22Rv1 (cell line): ENCODE data around the gene NIPA2.

Experiments used
- H3K27ac ChIP-seq: fragments of 450-650 bp; 2 replicates; pipeline ENCODE4 v1.5.1; 2017
- ZFX ChIP-seq: fragments of 450-650 bp; IDR thresholded peaks from 2 replicates; pipeline ENCODE4 v1.6.1; 2017; ENCODE audit warnings: antibody characterized with exemption, borderline replicate concordance
- TF ChIP-seq, protein P1 (sequence below): fragments of 450-650 bp; IDR thresholded peaks from 2 replicates; pipeline ENCODE4 v1.5.1; 2017; ENCODE audit warnings: mild to moderate bottlenecking

The NIPA2 gene

DNA sequence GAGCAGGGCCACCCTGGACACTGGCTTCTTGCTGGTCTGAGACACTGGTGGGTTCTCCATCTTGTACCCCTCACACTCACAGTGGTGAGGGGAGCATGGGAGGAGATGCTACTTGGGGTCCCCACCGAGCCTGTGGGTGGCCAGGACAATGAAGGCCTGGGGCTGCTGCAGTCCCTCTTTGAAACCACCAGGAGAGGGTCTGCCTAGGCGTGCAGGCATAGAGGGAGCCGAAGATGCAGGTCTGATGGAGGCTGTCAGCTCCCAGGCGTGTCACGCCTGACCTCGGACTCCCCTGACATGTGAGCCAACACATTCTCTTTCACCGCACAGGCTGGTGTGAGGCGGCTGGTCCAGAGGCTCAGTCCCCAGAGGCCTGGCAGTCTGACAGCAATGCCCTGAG is 39.1 kb downstream of the NIPA2 start:
- no peak for TF ChIP-seq ZFX
- TF ChIP-seq, protein P1, sequence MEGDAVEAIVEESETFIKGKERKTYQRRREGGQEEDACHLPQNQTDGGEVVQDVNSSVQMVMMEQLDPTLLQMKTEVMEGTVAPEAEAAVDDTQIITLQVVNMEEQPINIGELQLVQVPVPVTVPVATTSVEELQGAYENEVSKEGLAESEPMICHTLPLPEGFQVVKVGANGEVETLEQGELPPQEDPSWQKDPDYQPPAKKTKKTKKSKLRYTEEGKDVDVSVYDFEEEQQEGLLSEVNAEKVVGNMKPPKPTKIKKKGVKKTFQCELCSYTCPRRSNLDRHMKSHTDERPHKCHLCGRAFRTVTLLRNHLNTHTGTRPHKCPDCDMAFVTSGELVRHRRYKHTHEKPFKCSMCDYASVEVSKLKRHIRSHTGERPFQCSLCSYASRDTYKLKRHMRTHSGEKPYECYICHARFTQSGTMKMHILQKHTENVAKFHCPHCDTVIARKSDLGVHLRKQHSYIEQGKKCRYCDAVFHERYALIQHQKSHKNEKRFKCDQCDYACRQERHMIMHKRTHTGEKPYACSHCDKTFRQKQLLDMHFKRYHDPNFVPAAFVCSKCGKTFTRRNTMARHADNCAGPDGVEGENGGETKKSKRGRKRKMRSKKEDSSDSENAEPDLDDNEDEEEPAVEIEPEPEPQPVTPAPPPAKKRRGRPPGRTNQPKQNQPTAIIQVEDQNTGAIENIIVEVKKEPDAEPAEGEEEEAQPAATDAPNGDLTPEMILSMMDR = no peak
- H3K27ac ChIP-seq = no peak overlapping the region

DNA sequence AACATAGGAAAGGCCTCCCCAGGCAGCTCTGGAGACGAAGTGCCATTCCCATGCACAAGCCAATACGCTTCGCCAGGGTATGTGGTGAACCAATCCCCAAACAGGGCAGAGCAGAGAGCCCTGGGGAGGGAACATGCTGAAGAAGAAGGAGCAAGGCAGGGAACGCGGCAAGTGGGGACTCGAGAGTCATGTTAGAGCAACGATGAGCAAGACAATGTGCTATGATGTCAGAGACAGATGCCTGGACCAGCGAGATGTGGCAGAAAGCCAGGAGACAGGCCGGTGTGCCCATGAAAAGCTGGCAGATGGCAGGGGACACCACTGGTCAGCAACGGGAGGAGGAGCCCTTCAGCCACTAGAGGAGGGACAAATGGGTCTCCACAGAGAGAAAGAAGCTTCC is 39.6 kb downstream of the NIPA2 start:
- no peak for TF ChIP-seq ZFX
- TF ChIP-seq, protein P1 = no peak
- no peak overlapping the region for H3K27ac ChIP-seq

DNA sequence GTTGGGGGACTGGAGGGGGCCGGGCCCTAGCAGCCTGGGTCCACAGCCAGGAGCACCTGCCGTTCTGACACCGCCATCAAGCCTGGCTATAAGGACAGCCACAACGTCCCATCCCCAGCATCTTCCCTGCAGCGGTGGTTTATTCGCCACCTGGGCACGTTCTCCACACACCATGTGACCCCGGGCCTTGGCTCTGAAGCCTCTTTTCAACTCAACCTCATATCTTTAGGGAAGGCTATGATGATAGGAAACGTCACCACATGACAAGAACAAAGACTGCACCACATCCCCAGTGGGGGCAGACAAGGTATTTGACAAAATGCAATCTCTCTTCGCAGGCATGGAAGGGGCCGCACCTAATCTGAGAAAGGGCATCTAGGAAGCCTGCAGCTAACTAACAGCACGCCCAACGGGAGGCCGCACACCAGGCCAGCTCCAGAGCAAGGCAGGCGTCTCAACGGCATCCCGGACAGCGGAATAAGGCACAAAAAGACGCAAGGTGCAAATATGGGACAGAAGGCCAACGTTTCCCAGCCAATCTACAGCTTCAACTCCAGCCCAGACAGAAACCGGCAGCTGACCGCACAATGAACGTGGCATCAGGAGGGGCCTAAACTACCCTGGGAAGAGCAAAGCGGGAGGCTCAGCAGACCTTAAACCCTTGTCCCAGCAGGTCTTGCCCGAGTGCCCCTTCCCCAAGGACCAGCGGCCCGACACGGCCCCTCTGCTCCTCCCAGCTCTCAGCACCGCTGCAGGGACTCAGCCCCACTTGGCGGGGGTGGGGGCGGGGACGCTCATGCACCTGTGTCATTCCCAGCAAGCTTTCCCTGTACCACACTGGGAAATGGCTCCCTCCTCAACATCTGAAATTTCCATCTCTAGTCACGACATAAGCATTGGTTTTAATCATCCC is 41.9 kb downstream of the NIPA2 start:
- H3K27ac ChIP-seq = no peak overlapping the region

DNA sequence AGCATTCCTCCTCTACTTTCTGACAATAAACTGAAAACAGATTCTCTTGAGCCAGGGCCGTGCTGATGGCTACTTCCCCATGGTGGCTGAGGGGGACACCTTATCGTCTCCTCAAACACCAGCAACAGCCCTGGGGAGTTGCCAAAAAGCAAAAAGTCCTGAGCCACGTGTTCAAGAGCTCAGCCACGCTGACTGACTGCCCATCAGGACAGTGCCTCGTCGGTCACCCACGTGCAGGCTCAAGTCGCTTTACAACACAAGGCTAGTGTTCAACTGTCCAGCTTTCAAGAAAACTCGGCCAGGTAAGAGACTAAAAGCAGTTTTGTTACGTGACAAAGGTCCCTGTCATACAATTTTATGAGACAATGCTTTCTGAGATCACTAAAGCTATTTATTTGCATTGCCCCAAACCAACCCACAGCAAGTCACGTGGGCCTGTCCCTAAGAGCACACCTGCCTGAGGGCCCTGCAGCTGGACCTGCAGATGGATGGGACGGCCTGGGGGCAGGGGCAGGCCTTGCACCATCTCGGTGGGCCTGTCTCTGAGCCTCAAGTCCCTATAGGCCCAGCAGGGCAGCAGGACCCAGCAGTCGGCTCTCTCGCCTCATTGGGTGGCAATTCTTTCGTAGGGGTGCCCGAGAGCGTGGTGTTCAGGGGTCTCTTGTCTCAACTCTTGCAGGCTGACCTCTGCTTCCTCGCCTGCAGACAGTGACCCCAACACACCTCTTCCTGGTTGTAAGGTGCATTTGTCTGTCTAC is 42.7 kb downstream of the NIPA2 start:
- TF ChIP-seq, protein P1 = no peak
- no peak for TF ChIP-seq ZFX
- H3K27ac ChIP-seq = no peak overlapping the region

More for the DNA sequence above, 41.9 kb downstream of the NIPA2 start:
- no peak for TF ChIP-seq ZFX
- TF ChIP-seq, protein P1 = no peak

DNA sequence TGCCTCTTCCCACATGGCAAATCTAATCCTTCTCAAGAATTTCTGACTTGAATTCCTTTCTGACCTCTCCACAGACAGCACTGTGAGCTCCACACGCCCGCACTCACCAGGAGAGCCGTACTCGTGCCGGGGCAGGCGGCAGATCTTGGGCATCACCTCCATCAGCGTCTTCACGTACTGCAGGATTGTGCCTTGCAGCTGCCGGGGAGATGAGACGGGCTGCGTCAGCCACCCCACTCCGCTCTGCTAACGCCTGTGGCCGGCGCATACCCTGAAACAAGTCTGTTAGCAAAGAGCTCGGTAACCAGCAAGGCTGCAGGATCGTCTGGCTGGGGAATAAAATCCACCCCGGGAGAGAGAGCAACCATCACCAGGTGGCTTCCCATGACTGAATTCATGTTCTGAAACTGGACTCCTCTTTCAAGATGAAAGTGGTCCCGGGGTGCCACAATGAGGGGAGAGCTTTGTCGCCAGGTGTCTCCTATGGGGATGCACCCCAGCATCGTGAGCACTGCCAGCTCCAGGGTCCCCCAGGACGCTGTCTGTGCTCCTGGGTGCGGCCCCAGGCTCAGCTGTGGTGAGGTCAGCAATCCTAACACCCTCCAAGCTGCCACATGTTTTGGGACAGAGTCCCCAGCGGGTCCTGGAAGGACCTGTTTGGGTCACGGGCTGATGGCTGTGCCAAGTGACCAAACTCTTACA is 43.4 kb downstream of the NIPA2 start:
- TF ChIP-seq ZFX = no peak
- TF ChIP-seq, protein P1 = no peak
- no peak overlapping the region for H3K27ac ChIP-seq

DNA sequence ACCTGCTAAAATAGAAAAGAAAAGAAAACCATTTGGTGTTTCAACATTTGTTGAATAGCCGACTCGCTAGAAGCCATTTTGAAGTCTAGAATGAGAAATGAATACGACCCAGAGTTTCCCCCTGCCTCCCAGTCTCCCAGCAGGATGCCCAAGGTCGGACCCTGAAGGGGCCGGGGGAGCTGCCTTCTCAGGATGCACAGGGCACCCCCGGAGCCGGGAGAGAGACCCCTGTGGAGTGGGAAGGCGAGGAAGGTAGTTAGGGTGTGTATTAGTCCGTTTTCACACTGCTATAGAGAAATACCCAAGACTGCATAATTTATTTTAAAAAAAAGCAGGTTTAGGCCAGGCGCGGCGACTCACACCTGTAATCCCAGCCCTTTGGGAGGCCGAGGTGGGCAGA is 44.7 kb downstream of the NIPA2 start:
- TF ChIP-seq, protein P1 = no peak
- TF ChIP-seq ZFX = no peak
- no peak overlapping the region for H3K27ac ChIP-seq
